H9 (cell line): ENCODE measurements around the gene AP1S1. TPM values are rescaled to one million over a fixed set of nuclear protein-coding genes. Genes with fewer than 3 reads are reported as not detected.

Experiments used
- DNase-seq: peaks from one replicate; pipeline ENCODE4 v3.0.0-alpha.2; 2017
- H2AFZ ChIP-seq: one replicate; pipeline ENCODE4 v1.6.1; 2013; ENCODE audit warnings: mild to moderate bottlenecking, low read length, control low read depth, moderate library complexity
- H2AK5ac ChIP-seq: 2 replicates; pipeline ENCODE4 v1.6.1; 2013; ENCODE audit warnings: low read length, control low read depth, mixed read lengths; ENCODE audit not compliant: insufficient read length
- H2BK120ac ChIP-seq: one replicate; pipeline ENCODE4 v1.6.1; 2013; ENCODE audit warnings: low read depth, mild to moderate bottlenecking, low read length, control low read depth, inconsistent platforms; ENCODE audit not compliant: poor library complexity, severe bottlenecking
- H2BK12ac ChIP-seq: 2 replicates; pipeline ENCODE4 v1.6.1; 2013; ENCODE audit warnings: low read length, control low read depth, mixed read lengths, low read depth; ENCODE audit not compliant: insufficient read length
- H2BK15ac ChIP-seq: 2 replicates; pipeline ENCODE4 v1.6.1; 2013; ENCODE audit warnings: low read depth, low read length, control low read depth
- H2BK20ac ChIP-seq: one replicate; pipeline ENCODE4 v1.6.1; 2013; ENCODE audit warnings: low read depth, mild to moderate bottlenecking, low read length, control low read depth, inconsistent platforms; ENCODE audit not compliant: poor library complexity, severe bottlenecking
- H2BK5ac ChIP-seq: 2 replicates; pipeline ENCODE4 v1.6.1; 2013; ENCODE audit warnings: low read length, control low read depth, mixed read lengths; ENCODE audit not compliant: insufficient read length
- H3K14ac ChIP-seq: 2 replicates; pipeline ENCODE4 v1.6.1; 2013; ENCODE audit warnings: low read length, control low read depth; ENCODE audit not compliant: insufficient read depth
- H3K18ac ChIP-seq: 2 replicates; pipeline ENCODE4 v1.6.1; 2013; ENCODE audit warnings: low read depth, mild to moderate bottlenecking, mixed read lengths, low read length, control low read depth; ENCODE audit not compliant: insufficient read length
- H3K23ac ChIP-seq: 2 replicates; pipeline ENCODE4 v1.6.1; 2013; ENCODE audit warnings: low read length, control low read depth, mixed read lengths, low read depth; ENCODE audit not compliant: insufficient read length
- H3K23me2 ChIP-seq: 2 replicates; pipeline ENCODE4 v1.6.1; 2013; ENCODE audit warnings: low read depth, mild to moderate bottlenecking, mixed read lengths, low read length, control low read depth; ENCODE audit not compliant: insufficient read length, poor library complexity, severe bottlenecking
- H3K27ac ChIP-seq: 2 replicates; pipeline ENCODE4 v1.5.1; 2013; ENCODE audit warnings: low read length, control low read depth, mixed read lengths, low read depth; ENCODE audit not compliant: insufficient read length
- H3K27me3 ChIP-seq: 2 replicates; pipeline ENCODE4 v1.6.1; 2013; ENCODE audit warnings: low read length, control low read depth, inconsistent platforms; ENCODE audit not compliant: insufficient read depth
- H3K4ac ChIP-seq: 2 replicates; pipeline ENCODE4 v1.6.1; 2013; ENCODE audit warnings: low read depth, mild to moderate bottlenecking, control low read depth, inconsistent platforms, low read length, moderate library complexity
- H3K4me1 ChIP-seq: 2 replicates; pipeline ENCODE4 v1.6.1; 2013; ENCODE audit warnings: low read length, control low read depth, inconsistent platforms; ENCODE audit not compliant: insufficient read depth
- H3K4me2 ChIP-seq: 2 replicates; pipeline ENCODE4 v1.6.1; 2013; ENCODE audit warnings: low read length, control low read depth, mixed read lengths; ENCODE audit not compliant: insufficient read length, insufficient read depth
- H3K56ac ChIP-seq: 2 replicates; pipeline ENCODE4 v1.6.1; 2013; ENCODE audit warnings: low read depth, mild to moderate bottlenecking, mixed read lengths, low read length, control low read depth; ENCODE audit not compliant: insufficient read length
- H3K79me1 ChIP-seq: 2 replicates; pipeline ENCODE4 v1.6.1; 2013; ENCODE audit warnings: low read depth, mild to moderate bottlenecking, moderate library complexity, low read length, control low read depth, inconsistent platforms; ENCODE audit not compliant: insufficient read depth, poor library complexity, severe bottlenecking
- H3K79me2 ChIP-seq: 2 replicates; pipeline ENCODE4 v1.6.1; 2013; ENCODE audit warnings: low read length, control low read depth, inconsistent platforms; ENCODE audit not compliant: insufficient read depth
- H3K9ac ChIP-seq: 2 replicates; pipeline ENCODE4 v1.6.1; 2013; ENCODE audit warnings: low read length, control low read depth, mixed read lengths; ENCODE audit not compliant: insufficient read length; ENCODE audit errors: extremely low read depth
- H3K9me3 ChIP-seq: one replicate; pipeline ENCODE4 v1.6.1; 2013; ENCODE audit warnings: low read depth, low read length, inconsistent platforms; ENCODE audit not compliant: control insufficient read depth
- H3T11ph ChIP-seq: one replicate; pipeline ENCODE4 v1.6.1; 2013; ENCODE audit warnings: mild to moderate bottlenecking, low read length, control low read depth, inconsistent platforms
- H4K20me1 ChIP-seq: one replicate; pipeline ENCODE4 v1.6.1; 2013; ENCODE audit not compliant: control insufficient read depth, insufficient read length, insufficient read depth
- H4K5ac ChIP-seq: 2 replicates; pipeline ENCODE4 v1.6.1; 2013; ENCODE audit warnings: low read depth, mild to moderate bottlenecking, mixed read lengths, low read length, control low read depth; ENCODE audit not compliant: insufficient read length
- H4K8ac ChIP-seq: replicated peaks from 2 replicates; pipeline ENCODE4 v1.6.1; 2013; ENCODE audit warnings: low read length, control low read depth, mixed read lengths, low read depth; ENCODE audit not compliant: insufficient read length
- H4K91ac ChIP-seq: 2 replicates; pipeline ENCODE4 v1.6.1; 2013; ENCODE audit warnings: low read depth, mild to moderate bottlenecking, moderate library complexity, mixed read lengths, low read length, control low read depth; ENCODE audit not compliant: insufficient read length
- H3K27ac Mint-ChIP-seq, 3 experiments: 2 replicates in 2 of 3; 3 replicates in 1 of 3; pipeline ENCODE4 v1.8.0; 2020 to 2021; ENCODE audit warnings: mixed read lengths in 3 of 3, mild to moderate bottlenecking in 1 of 3, moderate library complexity in 1 of 3
- H3K27me3 Mint-ChIP-seq: 2 replicates; pipeline ENCODE4 v1.8.0; 2021; ENCODE audit warnings: low read depth, mild to moderate bottlenecking, moderate library complexity, mixed read lengths
- H3K36me3 Mint-ChIP-seq, 3 experiments: 2 replicates in 2 of 3; 3 replicates in 1 of 3; pipeline ENCODE4 v1.8.0; 2020 to 2021; ENCODE audit warnings: low read depth in 3 of 3, mixed read lengths in 3 of 3; ENCODE audit not compliant: insufficient read depth in 1 of 3
- H3K4me1 Mint-ChIP-seq, 2 experiments: 2 replicates each; pipeline ENCODE4 v1.8.0; 2020; ENCODE audit warnings: mixed read lengths in 2 of 2
- H3K4me3 Mint-ChIP-seq, 2 experiments: 2 replicates in 1 of 2; 3 replicates in 1 of 2; pipeline ENCODE4 v1.8.0; 2020 to 2021; ENCODE audit warnings: mild to moderate bottlenecking in 2 of 2, mixed read lengths in 2 of 2, moderate library complexity in 1 of 2
- H3K9me3 Mint-ChIP-seq, 2 experiments: 2 replicates in 1 of 2; 3 replicates in 1 of 2; pipeline ENCODE4 v1.8.0; 2020; ENCODE audit warnings: mild to moderate bottlenecking in 2 of 2, mixed read lengths in 2 of 2, moderate library complexity in 1 of 2
- WGBS: extraction: QIAGEN DNeasy Blood & Tissue Kit; methylation state at CpG from one replicate; pipeline ENCODE4 v1.1.7; 2013; ENCODE audit warnings: missing lambda C conversion rate, low lambda C conversion rate, mixed read lengths; ENCODE audit not compliant: insufficient read length; ENCODE audit errors: extremely low coverage; 5-methylcytosine and 5-hydroxymethylcytosine counted together
- long read RNA-seq: library from polyadenylated mRNA; unstranded; transcript quantifications from one replicate; pipeline ENCODE4 v2.0.0, GENCODE V29; 2020
- total RNA-seq: library from RNA; stranded (reverse); gene quantifications from 2 replicates; pipeline ENCODE4 v1.2.1, GENCODE V29; 2021
- TF ChIP-seq, protein P1 (sequence below): fragments of 200-600 bp; sonication (generic); conservative IDR thresholded peaks from 3 replicates; pipeline ENCODE4 v1.8.0; 2021; ENCODE audit warnings: antibody characterized with exemption, mild to moderate bottlenecking

Gene AP1S1
- total RNA-seq: 65.2 and 73.0 TPM in 2 replicates
- long read RNA-seq, transcript AP1S1-201 (5 exons, 1,303 nt): major isoform, 79 of 103 reads
- long read RNA-seq, transcript AP1S1-202 (5 exons, 573 nt): minor isoform, 14 of 103 reads
- long read RNA-seq, partial matches to known transcripts: 6 of 103 reads
- long read RNA-seq, other reads (novel, unspliced or antisense): 4 of 103 reads

DNA sequence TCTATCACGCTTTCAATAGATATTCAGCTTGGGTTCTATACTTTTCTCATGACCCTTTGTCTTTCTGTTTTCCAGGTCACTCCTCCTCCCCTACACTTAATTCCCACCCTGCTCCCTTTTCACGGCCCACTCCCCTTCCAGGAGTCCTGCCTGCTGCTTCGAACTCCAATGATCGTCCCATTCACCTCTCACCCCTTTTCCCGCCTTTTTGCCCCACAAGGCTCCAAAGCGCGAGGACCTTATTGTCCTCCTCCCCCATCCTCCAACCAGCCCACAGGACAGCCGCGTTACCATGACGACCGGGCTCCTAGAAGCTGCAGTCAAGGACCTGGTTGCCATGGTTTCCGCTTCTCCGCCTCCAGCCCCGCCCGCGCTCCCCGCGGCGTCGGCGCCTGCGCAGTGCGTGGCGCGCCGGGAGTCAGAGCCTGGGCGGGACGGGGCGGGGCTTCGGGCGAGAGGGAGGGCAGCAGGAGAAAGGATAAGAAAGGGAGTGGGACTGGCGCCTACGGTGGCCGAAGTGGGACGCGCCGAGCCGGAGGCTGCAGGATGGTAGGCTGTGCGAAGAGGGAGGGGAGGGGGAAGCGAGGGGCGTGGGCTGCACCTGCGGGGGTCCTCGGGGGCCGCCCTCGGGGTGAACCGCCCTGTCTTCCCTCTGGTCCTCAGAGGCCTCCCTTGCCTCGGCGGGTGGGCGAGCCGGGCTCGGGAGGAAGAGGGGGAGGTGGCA lies at the start of gene AP1S1:
TSS of gene AP1S1 (plus strand) at position 508 of the 724 bp plus-strand sequence. CDS start at position 547, 39 bp downstream.
- Mint-ChIP-seq H3K36me3 (peaks cover 0 to 22% (median 17%) of the 10 kb centered on the region in 3 experiments; a peak in 3 of 7 replicates), H3K9me3 (peaks cover 2 to 8% of the 10 kb centered on the region in 2 experiments; a peak in 4 of 5 replicates), H3K27me3 (peaks cover 11% of the 10 kb centered on the region), H3K4me1 (peaks cover 26 to 36% of the 10 kb centered on the region in 2 experiments), H3K27ac (peak within 1 kb of the TSS; percentile 79 to 85 (median 79)), H3K4me3 (peak within 1 kb of the TSS; percentile 74 to 89)
- Histone ChIP-seq H3K9me3 (no peaks in the 10 kb centered on the region), H4K5ac (no peak within 1 kb of the TSS), H3T11ph (no peak within 1 kb of the TSS), H2AFZ (no peak within 1 kb of the TSS), H4K20me1 (no peaks in the 10 kb centered on the region), H2AK5ac (no peak within 1 kb of the TSS), H3K79me1 (no peaks in the 10 kb centered on the region), H3K27ac (no peak within 1 kb of the TSS), H3K56ac (no peak within 1 kb of the TSS), H2BK15ac (no peak within 1 kb of the TSS), H4K91ac (no peak within 1 kb of the TSS), H3K23ac (no peak within 1 kb of the TSS), H3K4me2 (peak within 1 kb of the TSS; percentile 64), H3K9ac (no peak within 1 kb of the TSS), H3K14ac (peak within 1 kb of the TSS; percentile 59; the same call in 1 of the 2 replicates), H2BK120ac (no peak within 1 kb of the TSS), H2BK5ac (no peak within 1 kb of the TSS), H2BK12ac (no peak within 1 kb of the TSS), H3K79me2 (no peaks in the 10 kb centered on the region), H4K8ac (no peak within 1 kb of the TSS), H3K4ac (no peak within 1 kb of the TSS), H3K4me1 (no peaks in the 10 kb centered on the region), H3K23me2 (peaks cover 6% of the 10 kb centered on the region), H3K18ac (peak within 1 kb of the TSS; percentile 56), H2BK20ac (no peak within 1 kb of the TSS), H3K27me3 (no peaks in the 10 kb centered on the region; the same call in 1 of the 2 replicates)
- peak; percentile 99 for DNase-seq
- TF ChIP-seq, protein P1, sequence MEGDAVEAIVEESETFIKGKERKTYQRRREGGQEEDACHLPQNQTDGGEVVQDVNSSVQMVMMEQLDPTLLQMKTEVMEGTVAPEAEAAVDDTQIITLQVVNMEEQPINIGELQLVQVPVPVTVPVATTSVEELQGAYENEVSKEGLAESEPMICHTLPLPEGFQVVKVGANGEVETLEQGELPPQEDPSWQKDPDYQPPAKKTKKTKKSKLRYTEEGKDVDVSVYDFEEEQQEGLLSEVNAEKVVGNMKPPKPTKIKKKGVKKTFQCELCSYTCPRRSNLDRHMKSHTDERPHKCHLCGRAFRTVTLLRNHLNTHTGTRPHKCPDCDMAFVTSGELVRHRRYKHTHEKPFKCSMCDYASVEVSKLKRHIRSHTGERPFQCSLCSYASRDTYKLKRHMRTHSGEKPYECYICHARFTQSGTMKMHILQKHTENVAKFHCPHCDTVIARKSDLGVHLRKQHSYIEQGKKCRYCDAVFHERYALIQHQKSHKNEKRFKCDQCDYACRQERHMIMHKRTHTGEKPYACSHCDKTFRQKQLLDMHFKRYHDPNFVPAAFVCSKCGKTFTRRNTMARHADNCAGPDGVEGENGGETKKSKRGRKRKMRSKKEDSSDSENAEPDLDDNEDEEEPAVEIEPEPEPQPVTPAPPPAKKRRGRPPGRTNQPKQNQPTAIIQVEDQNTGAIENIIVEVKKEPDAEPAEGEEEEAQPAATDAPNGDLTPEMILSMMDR: no peak
- no CpG with 5 or more reads among the region's 51 CpGs for WGBS
